Tongue (tissue), 2 donors: Measurements from ENCODE around the gene KLF13. TPM values are rescaled to one million over a fixed set of nuclear protein-coding genes. Genes with fewer than 3 reads are reported as not detected.
"Not testable (repeated sequence)": the region's sequence is repeated elsewhere in the genome, so short reads cannot be mapped to it uniquely, and the experiment has no call there.

Experiments used
- DNase-seq: peaks from one replicate; pipeline ENCODE4 v3.0.0-alpha.2; 2015
- total RNA-seq: library from RNA; depleted of rRNA; stranded (reverse); fragments of >200 nt; gene quantifications from one replicate; pipeline ENCODE4 v1.2.3, GENCODE V29; 2014

The KLF13 gene
- total RNA-seq, 1 donor from 2014 or later: 37.5 TPM

DNA sequence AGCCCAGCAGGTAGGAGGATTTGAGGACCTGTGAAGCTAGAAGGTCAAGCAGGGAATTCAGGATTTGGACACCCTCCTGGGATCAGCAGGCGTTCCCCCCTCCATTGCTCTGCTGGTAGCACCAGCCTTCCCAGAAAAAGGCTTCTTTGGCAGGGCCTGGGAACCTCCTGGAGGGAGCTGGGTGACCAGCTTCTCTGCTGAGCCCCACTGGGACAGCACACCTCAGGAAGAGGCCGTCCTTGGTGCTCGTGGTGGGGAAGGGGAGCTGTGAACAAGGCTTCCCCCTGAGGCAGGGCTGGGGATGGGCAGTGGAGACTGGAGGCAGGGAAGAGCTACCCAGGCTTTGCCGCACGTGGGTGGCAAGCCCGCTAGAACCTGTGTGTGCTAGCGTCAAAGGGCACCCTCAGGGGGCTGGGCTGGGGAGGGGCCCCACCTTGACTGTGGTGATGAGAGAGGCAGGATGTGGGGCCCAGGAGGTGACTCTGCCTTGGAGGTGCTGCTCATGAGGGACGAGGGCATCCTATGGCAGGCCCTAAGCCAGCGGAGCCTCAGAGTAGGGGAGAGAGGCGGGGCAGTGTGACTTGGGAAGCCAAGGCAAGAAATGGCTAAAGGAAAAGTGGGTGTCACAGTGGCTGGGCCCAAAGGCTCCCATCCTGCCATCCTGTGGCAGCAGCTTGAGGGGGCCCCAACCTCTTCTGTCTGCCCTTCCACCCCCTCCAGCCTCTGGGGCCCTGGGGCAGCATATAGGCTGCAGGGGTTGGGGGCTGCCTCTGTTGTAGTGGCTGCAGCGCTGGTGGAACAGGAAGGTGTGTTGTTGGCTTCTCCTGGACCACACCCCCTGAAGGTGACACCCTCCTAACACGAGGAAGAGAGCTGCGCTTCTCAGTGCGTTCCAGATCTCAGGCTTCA, 20.7 kb downstream of the KLF13 start:
- DNase-seq: no peak

DNA sequence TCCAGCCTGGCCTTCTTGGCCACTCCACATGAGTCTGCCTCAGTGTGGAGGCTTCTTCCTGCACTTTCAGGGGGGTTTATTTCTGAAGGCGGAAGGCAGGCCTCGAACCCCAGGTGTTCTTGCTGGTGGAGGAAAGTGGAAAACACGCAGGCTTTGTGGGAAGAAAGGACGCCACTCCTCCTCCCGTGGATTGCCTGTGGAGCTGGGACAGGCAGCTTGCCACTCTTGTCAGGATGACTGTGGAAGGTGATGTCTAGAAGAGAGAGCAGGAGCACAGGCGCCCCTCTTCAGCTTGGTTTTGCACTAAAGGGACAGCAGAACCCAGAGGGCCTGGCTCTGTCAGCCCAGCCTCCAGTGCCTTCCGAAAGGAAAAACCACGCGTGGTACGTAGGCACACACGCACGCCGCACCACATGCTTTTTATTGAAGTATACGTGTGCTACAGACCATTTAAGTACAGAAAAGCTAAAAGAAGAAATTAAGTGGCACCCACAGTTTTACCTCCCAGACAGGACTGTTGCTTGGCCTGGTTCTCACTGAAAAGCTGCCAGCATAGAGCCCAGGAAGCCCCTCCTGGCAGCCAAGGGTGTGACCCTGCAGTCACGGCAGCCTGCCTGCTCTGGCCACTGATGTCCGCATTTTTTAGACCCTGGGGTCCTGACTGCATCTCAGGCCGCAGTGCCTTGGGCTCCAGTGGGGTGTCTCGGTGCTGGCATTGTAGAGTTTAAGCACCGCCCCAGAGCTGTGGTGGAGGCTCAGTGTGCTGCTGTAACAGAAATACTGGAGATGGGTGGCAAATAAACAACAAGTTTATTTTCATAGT, 21.6 kb downstream of the KLF13 start:
- no peak for DNase-seq

DNA sequence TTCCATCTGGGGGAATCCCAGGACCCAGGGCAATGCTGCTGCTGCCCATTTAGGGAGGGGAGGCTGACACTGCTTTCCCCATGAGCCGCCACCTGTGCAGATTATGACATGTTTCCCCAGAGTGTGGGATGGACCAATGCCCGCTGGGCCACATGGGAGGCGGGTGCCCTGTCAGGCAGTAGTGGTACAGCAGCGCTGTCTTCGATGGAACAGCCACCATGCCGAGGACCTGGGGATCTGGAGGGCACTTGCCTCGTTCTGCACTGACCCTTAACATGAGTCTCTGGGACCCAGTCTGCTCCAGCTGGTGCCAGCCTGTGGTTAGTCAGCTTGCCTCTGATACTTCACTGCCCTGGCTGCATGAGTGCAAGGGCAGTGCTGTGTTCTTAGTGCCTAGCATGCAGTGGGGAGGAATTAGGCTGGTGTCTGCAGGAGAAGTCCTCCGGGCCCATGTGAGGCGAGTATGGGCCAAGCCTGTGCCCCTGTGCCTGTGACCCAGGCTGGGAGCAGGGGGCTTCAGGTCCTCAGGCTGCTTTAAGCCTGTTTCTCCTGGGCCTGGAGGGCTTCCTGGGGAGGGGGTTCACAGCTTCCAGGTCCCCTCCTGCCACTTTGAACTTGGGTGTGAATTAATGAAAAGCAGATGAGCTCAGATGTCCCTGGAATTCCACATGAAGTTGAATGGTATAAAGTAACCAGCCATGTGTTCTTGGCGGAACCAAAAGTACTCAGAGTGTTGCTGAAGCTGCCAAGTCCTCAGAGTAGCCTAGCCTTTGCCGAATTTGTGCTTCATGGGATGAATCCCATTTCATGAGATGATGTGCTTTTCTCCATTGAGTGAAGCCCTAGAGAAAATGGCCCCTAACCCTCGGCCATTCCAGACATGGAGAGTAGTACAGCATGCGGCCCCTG, 22.9 kb downstream of the KLF13 start:
- no peak for DNase-seq

DNA sequence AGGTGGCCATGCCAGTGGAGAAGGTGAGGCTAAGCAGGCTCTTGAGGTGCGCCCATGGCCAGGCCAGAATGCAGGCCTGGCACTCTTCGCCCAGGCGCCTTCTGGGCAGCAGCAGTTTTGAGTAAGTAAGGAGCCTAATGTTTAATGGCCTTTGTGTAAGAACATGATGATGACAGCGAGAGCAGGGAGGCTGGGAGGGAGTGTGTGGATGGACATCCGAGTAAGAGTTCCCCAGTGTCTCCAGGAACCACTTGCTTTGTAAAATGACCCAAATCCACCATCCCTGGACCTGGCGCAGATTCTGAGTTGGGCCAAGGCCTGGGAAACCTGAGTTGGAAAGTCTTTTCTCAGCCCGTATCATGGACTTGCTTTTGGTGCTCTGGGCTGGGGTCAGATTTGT, 24.1 kb downstream of the KLF13 start:
- DNase-seq: no peak

- DNase-seq: peak; percentile 85
These were observed 25.7 kb downstream of the KLF13 start for GRCh38 chr15:31352339-31352751.

DNA sequence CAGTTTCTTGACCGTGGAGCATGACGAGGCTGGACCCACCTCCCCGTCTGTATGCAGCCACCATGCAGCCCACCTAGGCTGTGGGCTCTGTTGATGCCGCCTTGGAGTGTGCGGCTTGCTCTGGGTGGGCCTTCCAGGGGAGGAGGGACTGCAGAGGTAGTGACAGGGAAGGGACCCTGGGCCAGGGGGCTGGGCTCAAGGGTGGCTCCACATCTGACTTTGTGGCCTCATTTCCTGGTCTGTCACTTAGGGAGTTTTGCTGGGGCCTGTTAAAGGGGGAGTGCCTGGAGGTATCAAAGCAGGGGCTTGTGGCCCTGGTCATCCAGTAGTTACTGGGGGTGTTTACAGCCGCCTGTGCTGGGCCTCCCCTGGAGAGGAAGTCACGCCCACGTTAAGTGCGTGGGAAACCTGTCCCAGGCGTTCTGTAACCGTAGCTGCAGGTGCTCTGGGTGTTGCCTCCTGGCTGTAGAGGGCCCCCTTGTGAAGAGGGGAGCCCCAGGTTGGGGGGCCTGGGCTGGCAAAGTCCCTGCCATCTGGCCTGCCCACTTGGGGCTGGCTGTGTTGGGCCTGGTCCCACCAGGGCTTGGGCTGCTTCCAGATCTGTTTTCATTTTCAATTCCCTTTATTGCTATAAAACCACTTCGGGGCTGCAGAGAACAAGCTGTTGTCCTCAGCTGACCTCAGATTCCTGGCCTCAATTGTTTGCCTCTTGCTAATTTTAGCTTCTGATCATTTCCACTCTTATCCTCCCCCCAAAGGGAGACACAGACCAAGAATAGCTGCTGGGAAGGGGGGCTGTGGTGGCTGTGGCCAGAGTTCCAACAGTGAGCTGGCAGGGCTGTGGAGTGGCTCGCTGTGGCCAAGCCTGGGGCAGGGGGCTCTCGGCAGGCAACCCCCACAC, 26.5 kb downstream of the KLF13 start:
- DNase-seq: peak; percentile 80

DNA sequence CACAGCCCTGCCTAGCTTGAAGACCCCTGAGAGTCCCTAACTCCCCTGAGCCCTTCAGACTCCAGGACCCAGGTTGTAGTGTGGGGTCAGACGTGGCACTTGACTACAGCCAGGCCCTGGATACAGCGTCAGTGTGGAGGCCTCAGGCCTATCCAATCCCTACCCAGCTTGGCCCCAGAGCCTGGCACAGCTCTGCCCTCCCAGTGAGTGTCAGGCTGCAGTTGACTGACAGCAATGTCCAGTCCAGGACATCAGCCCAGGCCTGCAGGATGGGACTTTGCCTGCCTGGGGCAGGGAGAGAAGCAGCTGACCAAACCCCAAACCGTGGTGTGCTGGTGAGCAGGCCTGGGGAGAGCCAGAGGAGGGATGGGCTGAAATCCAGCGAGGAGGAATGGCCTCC, 27.3 kb downstream of the KLF13 start:
- no peak for DNase-seq

DNA sequence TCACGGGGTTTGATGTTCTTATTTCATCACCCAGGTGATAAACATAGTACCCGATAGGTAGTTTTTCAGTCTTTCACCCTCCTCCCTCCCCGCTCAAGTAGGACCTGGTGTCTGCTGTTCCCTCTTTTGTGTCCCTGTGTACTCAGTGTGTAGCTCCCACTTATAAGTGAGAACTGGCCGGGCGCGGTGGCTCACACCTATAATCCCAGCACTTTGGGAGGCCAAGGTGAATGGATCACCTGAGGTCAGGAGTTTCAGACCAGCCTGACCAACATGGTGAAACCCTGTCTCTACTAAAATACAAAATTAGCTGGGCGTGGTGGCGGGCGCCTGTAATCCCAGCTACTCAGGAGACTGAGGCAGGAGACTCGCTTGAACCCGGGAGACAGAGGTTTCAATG, 29.5 kb downstream of the KLF13 start:
- DNase-seq: not testable (repeated sequence)

- DNase-seq: no peak
These were observed 30.5 kb downstream of the KLF13 start for GRCh38 chr15:31357148-31357547.

DNA sequence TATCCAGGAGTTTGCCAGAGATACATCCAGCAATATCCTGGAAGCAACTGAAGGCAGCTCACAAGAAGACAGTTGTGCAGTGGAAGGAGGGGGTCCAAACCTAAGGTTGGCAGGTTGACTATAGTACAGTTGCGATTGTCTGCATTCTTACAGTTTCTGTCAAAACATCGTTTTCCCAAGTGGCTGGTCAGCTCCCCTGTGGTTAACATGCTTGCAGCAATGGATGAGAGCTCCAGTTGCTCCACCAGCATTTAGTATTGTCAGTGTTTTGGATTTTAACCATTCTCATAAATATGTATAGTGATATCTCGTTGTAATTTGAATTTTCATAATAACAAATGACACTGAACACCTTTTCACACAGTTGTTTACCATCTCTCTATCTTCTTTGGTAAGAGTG, 31.5 kb downstream of the KLF13 start:
- DNase-seq: no peak

DNA sequence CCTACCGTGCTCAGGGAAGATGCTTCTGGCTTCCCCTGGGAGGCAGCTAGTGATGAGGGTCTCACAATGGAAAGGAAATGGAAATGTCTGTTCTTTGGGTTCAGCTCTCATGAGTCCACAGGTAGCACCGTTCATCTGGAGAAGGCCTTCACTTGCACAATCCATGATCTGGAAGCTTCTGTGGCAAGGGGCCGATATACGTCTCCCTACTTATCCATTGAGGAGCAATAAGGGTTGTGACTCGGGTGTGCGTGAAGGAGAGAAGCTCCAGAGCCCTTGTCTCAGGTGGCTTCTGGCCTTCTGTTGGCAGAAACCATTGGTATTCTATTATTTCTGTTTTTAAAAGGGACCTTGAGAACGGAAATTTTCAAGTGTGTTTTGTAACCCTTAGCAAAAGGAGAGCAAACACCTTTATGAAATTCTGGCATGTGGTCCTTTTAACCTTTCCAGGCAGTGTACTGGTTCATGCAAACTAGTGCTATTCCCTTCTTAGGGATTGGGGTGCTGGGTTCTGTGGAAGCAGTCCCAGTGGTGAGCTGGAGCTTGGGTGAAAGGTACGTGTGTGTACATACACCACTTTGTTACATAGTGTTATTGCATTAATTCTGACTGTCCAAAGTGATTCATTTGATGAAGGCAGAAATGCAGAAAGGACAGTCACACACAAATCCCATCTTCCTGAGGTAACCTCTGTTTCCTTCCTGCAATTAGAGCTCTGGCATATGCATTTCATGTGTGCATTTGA, 32.5 kb downstream of the KLF13 start:
- no peak for DNase-seq

GRCh38 chr15:31359702-31360111, 33.1 kb downstream of the KLF13 start:
- DNase-seq: no peak

DNA sequence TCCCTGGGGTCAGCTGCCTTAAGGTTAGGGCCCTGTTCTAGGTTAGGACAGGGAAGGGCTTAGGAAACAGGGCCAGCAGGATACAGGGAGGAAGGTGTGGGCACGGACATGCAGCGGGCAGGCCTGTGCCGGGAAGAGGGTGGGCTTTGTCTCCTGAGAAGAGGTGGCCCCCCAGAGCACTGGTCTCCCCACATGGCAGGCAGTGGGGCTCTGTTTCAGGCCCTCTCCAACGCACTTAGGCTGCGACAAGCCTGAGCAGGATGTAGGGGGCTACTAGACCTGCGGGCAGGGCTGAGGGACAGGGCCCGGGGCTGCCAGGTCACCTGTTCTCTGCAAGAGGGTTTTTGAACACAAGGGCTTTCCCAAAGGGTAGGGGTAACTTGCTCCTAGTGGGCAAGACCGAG, 33.5 kb downstream of the KLF13 start:
- DNase-seq: no peak

DNA sequence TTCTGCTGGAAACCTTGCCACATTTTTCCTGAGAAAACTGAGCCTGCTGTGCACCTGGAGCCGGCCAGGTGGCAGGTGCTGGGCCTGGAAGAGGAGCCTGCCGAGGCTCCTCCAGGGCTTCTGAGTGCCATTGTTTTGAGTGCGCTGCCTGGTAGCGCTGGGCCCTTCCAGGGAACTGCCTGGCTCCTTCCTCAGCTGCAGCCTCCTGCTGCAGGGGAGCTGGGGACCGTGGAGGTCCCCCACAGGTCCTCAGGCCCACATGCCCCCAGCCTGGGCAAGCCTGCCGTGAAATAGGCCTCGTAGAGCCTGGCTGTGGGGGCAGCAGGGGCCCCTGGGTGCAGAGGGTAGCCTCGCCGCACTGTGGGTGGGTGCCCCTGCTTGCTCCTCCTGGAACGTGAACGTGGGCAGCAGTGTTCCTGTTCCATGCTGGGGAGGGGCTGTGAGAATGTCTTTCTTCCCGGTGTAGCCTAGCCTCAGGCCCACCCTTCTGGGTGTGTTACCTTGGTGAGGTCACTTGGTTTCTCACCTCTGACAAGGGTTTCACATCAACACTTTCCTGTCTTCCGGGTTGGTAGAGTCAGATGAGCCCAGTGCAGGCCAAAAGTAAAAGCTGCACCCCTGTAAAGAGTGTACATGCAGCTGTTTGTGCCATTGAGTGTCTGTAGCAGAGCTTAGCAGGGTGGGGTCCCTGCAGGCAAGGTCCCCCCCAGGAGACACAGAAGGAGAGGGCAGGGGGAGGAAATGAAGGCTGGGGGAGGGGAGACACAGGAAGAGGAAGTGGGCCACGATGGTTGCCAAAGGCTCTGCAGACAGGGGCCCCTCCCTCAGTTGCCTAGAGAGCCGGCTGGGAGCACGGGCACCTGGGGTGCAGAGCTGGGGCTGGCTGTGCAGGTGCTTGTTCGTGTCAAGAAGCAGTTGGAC, 34.5 kb downstream of the KLF13 start:
- no peak for DNase-seq

DNA sequence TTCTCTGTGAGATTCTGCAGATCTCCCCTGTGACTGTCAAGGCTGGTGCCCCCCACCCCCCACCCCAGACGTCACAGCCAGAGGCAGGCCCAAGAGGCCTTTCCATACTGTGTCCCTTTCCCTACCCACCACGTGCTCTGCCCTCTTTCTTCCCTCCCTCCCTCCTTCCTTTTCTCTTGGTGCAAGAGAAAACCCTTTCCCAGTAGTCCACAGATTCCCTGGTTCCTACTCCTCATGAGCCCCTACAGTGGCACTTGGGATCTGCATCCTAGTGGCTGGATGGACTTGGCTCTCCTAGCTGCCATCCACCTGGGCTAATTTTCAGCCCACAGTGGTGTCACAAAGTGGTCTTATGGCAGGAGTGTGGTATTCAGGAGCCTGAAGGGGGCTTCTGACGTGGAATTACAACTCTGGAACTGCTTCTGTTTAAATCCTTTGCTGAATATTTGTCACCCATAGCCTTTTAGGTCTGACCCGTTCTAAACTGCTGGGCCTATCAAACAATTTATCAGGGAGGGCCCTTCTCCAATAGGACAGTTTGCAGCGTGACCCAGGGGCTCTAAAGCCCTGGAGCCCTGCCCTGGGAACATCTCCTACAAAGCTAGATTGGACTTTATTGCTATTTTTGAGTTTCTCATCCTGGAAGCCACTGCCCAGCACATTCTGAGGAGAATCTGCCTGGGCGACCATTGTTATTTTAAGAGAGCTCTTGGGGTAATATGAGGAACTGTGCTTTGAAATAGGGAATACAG, 35.3 kb downstream of the KLF13 start:
- no peak for DNase-seq

DNA sequence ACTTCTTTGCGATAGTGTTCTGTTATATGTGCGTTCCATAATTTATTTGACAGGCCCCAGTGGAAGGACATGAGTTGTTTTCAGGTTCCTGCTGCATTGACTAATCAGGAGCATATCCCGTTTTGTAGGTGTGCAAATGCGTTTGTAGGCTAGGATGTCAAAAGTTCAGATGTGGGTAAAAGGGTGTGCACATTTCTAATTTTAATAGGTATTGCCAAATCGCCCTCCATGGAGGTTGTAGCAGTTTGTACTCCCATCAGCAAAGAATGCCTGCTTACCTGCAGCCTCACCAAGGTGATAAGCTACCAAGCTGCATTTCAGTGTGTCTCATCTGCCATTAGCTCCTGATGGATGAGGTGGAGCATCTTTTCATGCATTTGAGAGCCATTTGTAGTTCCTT, 36.3 kb downstream of the KLF13 start:
- no peak for DNase-seq

DNA sequence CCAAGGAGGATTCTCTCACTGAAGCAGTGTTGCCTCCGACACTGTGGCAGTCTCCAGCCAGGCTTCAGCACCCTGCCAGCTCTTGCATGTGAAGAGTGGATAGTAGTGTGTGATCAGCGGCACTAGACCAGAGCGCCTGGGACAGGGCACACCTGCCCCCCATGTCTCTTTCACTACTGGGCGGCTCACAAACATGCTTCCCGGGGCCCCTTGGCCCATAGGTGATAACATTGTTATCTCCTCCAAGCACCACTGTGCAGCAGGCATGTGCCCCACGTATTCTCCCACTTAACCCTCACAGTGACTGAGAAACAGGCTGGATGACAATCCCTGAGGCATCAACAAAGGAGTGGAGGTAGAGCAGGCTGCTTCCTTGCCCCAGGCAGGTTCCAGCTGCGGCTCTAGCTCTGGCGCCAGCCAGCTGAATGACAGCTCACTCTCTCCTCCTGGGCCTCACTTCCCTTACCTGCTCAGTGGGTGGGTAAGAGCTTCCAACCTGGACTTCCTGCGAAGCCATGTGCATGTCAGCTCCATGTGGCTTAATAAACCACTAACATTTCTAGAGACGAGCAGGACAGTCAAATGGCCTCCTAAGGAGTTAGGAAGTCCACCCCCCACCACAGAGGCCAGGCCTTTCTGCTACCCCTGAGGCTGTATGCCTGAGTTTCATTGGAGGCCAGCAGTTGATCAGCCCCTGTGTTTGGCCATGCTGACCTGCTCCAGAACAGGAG, 37.8 kb downstream of the KLF13 start:
- no peak for DNase-seq
